Stimulated activated CD8-positive, alpha-beta memory T cell treated with anti-CD3 and anti-CD28 coated beads, Interleukin-12 subunit alpha, Interleukin-12 subunit beta, amount 100 ng/mL, for 24 hours (primary cell): ENCODE measurements around the gene CXCL14.

Source experiments
- DNase-seq: peaks from one replicate; pipeline ENCODE4 v3.0.0-alpha.2; 2020; ENCODE audit errors: extremely low read depth

The CXCL14 gene

DNA sequence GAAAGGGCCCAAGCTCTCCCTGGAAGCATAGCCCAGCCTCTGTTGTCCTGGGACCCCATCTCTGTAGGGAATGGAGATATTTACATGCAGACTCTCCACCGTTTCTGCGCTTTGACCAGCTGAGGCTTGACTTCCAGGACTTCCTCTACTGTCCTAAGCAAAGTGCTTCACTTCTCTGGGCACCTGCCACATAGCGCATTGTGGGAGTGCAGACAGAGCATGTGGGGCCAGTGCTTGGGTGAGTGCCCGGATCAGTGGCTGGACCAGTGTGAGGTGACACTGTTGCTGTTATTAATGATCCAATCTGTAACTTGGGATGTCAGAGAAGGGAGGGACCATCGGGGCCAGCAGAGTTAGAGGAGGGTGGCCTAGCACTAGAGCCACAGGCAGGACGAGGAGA is 10.5 kb downstream of the CXCL14 start:
- no peak for DNase-seq

DNA sequence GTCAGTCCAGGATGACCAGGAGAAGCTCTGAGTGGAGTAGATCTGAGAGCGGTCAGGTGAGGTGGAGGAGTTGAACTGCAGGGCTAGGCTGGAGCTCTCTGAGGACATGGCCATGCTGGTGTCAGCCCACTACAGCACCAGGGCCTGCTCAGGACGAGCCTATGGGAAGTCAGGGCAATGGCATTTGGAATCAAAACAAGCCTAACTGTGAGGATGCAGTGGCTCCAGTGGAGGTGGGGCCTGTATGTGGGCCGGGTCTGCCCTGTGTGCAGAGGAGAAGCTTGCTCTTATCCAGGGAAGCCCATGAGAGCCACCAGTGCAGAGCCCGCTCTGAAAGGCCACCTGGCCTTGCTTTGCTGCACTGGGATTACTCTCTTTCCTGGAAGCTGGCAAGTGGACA is 11.1 kb downstream of the CXCL14 start:
- DNase-seq, result no peak

DNA sequence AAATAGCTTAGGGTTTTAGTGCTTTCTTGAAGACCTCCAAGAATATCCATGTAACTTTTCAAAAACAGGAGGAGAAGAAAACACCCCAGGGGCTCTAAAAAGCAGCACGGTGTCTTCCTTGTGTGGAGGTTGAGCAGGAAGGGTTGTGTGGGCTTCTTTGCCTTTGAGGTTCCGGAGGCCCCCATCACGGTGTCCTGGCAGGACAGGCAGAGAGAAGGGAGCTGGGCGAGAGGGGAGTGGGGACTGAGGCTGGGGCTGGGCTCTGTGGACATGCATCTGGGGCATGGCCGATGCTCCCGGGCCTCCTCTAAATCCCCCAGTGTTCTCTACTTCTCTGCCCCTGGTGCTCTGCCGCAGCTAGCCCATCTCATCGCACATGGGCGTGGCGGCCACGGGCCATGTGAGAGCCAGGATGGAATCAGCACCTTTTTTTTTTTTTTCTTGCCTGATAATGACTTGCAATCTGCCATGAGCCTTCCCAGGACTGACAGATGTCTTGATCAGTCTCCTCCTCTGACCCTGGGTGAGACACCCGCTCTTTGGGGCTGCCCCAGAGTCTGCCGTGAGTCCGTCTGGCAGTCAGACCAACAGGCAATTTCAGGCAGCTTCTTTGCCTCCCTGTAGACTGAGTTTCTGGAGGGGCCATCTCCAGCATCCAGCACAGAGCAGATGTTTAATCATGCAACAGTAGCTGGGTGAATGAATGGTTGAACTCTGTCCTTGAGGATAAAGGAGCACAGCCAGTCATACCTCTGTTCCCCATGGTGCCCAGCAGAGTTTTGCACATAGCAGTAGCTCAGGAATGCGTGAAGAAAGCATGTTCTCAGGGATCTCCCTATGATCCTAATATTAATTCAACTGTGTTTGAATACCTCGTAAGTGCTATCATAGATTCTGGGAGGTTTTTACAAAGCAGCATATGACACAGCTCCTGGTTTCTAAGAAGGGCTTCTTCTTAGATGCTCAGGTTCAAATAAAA is 12.1 kb downstream of the CXCL14 start:
- no peak for DNase-seq

DNA sequence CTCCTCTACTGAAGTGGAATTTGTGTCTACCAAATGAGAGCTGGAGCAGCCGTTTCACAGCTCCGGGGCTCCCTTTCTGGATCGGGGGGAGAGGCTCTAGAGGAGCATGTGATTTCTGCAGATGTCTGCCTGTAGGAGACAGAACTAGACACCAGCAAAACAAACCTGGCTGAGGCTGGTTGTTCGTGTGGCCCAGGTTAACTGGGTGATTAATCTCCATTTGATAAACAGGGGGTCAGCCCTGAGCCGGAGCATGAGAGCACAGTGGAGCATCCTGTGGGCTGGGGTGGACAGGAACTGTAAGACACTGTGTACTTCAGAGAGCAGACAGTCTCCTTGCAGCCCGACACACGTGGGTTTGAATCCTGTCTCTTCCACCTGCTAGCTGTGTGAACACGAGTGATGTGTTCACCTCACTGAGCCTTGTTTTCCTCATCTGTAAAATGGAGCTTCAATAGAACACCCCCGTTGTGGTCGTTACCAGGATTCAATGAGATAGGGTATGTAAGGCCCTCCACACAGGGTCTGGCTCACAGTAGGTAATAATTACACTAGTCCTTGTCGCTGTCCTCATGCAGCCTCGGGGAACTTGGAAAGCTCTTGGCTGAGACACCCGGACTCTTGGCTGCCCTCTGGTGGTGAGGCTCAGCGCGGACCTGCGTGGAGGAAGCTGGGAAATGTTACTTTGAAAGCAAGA is 12.9 kb downstream of the CXCL14 start:
- DNase-seq, result peak; percentile 20

DNA sequence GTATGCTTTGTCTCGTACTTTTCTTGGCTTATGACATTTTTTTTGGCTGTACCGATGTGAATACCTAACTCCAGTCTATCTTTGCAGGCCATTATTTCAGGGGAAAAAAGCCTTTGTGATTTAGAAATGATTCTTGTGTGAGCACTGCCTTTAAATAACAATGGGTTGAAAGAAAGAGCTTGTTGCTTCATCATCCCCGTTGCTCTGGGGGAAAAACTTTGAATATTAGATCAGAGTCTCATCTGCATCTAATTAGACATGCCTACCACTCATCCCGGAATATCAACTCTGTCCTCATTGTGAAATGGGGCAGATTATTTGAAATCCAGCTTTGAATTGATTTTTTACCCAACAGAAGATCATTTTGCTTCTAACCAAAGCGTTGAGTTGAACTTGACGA is 13.5 kb downstream of the CXCL14 start:
- DNase-seq, result no peak

GRCh38 chr5:135564331-135564730 is 14.5 kb downstream of the CXCL14 start:
- DNase-seq, result no peak

GRCh38 chr5:135561266-135561665 is 17.5 kb downstream of the CXCL14 start:
- DNase-seq, result no peak

GRCh38 chr5:135560858-135561257 is 17.9 kb downstream of the CXCL14 start:
- no peak for DNase-seq

DNA sequence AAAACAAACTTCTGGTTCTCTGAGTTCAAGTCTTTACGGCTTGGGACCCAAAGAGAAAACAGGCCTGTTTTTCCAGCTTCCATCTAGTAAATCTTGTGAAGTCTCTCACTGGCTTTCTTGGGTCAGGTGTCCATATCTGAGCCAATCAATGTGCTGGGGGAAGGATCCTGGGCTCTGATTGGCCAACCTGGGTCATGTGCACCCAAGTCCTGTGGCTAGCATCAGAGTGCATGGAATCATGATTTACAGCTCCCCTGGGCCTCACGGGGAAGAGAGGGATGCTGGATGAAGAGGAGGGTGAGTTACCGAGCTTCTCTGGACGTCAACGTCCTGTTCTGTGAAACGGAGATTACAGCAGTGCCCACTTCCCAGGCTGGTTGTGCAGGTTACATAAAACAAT is 19.4 kb downstream of the CXCL14 start:
- DNase-seq, result no peak

DNA sequence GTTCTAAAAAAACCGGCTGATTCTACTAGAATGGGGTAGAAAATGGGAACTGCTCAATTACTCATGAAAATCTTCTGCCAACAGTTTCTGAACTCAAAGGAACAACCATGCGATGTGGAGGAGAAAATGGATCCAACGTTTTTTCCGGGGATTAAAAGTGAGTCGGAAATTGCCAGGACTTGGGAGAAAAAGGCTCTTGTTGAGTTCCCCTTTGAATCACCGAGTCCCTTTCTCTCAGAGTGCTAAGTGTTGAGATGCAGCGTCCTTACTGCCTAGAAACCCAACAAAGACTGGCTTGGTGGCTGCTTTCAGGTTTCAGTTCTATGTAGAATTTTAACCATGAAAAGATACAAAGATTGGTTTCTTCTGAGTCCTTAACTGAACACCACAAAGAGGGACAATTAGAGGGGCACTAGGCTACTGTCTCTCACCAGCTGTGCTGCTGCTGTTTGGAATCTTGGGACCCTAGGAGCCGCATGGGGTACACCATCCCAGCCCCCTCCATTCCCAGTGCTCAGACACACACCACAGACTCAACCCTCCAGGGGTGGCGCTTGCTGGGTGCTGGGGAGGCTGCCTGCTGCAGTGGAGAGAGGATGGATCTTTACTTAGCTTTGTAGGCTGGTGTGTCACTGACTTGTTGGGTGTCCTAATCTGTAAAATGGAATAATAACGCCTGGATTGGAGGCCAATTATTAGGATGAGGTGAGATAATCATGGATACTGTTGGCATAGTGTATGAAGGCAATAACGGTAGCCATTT is 21.5 kb downstream of the CXCL14 start:
- no peak for DNase-seq

GRCh38 chr5:135556620-135557019 is 22.2 kb downstream of the CXCL14 start:
- no peak for DNase-seq

GRCh38 chr5:135555530-135555929 is 23.3 kb downstream of the CXCL14 start:
- DNase-seq, result no peak

- DNase-seq, result no peak
Observed at GRCh38 chr5:135553688-135554462, 24.9 kb downstream of the CXCL14 start.

- DNase-seq, result peak; percentile 9
Observed at GRCh38 chr5:135551593-135552447, 27.0 kb downstream of the CXCL14 start.

DNA sequence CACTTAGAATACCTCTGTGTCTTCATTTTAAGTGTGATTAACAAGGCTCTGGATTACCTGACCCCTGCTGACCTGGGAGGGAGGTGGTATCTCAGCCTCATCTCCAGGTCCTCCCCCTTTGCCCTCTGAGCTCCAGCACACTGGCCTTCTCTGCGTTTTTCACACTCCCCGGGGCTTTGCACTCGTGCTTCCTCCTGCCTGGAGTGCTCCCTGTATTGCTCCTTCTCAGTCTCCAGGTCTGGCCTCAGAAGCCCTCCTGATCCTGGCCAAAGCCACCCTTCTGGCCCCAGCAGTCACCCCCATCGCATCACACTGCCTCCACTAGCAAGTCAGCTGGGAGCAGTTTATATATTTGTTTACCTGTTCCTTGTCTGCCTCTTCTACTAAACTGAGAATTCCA is 29.4 kb downstream of the CXCL14 start:
- DNase-seq, result no peak

DNA sequence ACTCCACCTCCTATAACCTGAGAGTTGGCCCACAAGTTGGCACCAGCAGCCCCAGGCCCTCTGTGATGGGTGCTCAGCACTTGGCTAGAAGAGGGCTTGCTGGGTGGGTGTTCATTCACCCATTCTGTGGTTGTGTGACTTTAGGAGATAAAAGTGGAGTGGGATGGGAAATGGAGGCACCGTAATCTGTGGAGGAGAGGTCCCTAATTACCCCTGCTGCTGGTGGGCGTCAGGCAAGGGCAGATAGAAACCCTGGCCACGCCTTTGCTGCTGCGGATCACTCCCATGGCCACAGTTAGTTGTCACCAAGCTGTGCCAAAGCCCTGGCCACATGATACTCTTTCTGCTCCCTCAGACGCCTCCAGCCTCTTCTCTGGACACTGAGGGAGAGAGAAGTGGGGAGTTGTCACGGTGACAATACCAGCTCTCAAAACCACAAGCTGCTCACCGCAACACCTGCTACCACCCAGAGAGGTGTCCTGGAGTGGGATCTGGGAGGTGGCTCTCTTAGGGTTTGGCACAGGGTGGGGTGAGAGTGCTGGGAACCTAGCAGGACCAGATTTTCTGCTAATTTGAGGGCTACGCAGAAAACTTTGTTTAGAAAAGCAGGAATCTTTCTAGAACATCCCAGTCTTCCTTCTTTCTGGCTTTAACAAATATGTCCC is 31.1 kb downstream of the CXCL14 start:
- no peak for DNase-seq

GRCh38 chr5:135546912-135547311 is 31.9 kb downstream of the CXCL14 start:
- DNase-seq, result no peak

GRCh38 chr5:135546101-135546500 is 32.7 kb downstream of the CXCL14 start:
- DNase-seq, result no peak

- DNase-seq, result no peak
Observed at GRCh38 chr5:135545099-135545498, 33.7 kb downstream of the CXCL14 start.
